Gastrocnemius medialis (tissue), 4 donors: ENCODE results near the gene FTSJ3.

Source experiments
- POLR2A ChIP-seq, 2 donors: fragments of 450-650 bp; IDR thresholded peaks; one replicate each; pipeline ENCODE4 v1.6.1; 2017; ENCODE audit warnings: antibody characterized with exemption in 2 of 2, mild to moderate bottlenecking in 2 of 2, moderate library complexity in 2 of 2
- TF ChIP-seq, protein P1 (sequence below), 5 experiments: fragments of 450-650 bp in 3 of 5; fragments of 200-600 bp in 2 of 5; sonication (generic) in 2 of 5; IDR thresholded peaks in 4 of 5; conservative IDR thresholded peaks in 1 of 5; 1 replicate in 4 of 5; 2 replicates in 1 of 5; pipeline ENCODE4 v1.5.1; 2016 to 2019; ENCODE audit warnings: antibody characterized with exemption in 5 of 5, mild to moderate bottlenecking in 3 of 5, moderate library complexity in 3 of 5

DNA sequence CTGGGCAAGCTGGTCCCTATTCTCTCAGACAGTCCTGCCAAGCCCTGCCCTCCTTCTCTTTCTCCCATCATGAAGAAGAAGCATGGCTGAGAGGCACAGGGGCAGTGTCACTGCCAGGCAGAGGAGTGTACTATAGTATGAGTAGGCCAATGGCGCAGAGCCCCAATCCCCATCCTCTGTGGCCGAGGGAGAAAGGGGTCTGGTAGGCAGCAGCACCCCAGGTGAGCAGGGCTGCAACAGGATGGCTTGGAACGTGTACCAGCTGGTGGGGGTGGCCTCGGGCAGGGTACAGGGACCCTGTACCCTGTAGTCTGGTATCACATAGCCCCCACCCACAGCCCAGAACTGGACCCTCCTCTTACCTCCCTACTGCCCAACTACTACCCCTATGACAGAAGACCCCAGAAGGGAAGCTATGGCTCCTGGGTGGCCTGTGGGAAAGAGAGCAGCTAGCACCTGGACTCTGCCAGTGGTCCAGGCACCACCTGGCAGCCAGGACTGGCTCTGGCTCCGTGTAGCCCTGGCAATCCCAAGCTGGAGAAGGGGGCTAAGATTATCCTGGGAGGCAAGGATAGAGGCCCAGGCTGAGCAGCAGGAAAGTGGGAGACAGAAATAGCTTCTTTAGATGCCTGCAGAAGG, 10.6 kb upstream of the FTSJ3 start:
- TF ChIP-seq, protein P1, sequence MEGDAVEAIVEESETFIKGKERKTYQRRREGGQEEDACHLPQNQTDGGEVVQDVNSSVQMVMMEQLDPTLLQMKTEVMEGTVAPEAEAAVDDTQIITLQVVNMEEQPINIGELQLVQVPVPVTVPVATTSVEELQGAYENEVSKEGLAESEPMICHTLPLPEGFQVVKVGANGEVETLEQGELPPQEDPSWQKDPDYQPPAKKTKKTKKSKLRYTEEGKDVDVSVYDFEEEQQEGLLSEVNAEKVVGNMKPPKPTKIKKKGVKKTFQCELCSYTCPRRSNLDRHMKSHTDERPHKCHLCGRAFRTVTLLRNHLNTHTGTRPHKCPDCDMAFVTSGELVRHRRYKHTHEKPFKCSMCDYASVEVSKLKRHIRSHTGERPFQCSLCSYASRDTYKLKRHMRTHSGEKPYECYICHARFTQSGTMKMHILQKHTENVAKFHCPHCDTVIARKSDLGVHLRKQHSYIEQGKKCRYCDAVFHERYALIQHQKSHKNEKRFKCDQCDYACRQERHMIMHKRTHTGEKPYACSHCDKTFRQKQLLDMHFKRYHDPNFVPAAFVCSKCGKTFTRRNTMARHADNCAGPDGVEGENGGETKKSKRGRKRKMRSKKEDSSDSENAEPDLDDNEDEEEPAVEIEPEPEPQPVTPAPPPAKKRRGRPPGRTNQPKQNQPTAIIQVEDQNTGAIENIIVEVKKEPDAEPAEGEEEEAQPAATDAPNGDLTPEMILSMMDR (IDR thresholded peaks at IDR 0.05 in 4 of 5, conservative IDR thresholded peaks at IDR 0.05 in 1 of 5) = no peak
- no peak for TF ChIP-seq POLR2A (IDR thresholded peaks at IDR 0.05)
